PC-3 (cell line): ENCODE results near the gene DNPH1.

Experiments
- EZH2phosphoT487 ChIP-seq: fragments of 300-600 bp; sonication (generic); IDR thresholded peaks from 2 replicates; pipeline ENCODE4 v1.6.1; 2018; ENCODE audit warnings: mild to moderate bottlenecking, antibody characterized with exemption, low read length, borderline replicate concordance
- TF ChIP-seq, protein P1 (sequence below): fragments of 300-600 bp; sonication (generic); conservative IDR thresholded peaks from 2 replicates; pipeline ENCODE4 v1.5.1; 2017; ENCODE audit warnings: antibody characterized with exemption, low read depth, mild to moderate bottlenecking, low read length

DNA sequence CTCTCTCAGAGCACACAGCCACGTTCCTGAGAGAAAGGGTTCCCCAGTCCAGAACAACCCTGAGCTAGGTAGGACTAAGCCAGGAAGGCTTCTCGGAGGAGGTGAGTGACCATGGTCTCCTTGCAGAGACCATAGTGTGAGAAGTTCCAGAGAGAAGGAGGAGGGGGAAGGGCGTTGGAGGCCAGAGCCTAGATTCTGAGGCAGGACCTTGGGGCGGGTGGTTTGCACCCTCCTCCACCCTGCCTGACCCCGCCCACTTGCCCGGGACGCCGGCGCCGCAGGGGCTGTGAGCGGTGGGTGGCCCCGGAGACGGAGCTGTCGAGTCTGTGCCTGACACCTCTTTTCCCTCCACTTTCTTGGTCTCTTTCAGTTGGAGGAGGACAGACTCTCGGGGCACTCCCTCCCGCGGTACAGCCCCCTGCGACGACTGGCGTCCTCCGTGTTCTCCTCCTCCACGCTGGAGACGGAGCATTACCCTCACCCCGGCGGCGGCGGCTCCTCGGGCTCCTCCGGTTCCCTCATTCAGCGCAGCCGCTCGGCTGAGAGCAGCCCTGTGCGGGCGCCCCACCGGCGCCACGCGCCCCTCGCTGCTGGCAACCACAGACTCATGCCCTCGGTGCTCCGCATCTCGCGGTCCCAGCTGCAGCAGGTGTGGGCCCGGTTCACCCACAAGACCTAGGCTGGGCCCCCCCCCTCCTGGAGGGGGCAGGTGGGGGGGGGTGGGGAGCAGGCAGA lies 40.2 kb upstream of the DNPH1 start:
- TF ChIP-seq, protein P1, sequence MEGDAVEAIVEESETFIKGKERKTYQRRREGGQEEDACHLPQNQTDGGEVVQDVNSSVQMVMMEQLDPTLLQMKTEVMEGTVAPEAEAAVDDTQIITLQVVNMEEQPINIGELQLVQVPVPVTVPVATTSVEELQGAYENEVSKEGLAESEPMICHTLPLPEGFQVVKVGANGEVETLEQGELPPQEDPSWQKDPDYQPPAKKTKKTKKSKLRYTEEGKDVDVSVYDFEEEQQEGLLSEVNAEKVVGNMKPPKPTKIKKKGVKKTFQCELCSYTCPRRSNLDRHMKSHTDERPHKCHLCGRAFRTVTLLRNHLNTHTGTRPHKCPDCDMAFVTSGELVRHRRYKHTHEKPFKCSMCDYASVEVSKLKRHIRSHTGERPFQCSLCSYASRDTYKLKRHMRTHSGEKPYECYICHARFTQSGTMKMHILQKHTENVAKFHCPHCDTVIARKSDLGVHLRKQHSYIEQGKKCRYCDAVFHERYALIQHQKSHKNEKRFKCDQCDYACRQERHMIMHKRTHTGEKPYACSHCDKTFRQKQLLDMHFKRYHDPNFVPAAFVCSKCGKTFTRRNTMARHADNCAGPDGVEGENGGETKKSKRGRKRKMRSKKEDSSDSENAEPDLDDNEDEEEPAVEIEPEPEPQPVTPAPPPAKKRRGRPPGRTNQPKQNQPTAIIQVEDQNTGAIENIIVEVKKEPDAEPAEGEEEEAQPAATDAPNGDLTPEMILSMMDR, result no peak
- no peak for TF ChIP-seq EZH2phosphoT487
